ENCODE results near the gene YAF2. TPM values are rescaled to one million over a fixed set of nuclear protein-coding genes. Genes with fewer than 3 reads are reported as not detected.

The YAF2 gene
- total and polyA plus RNA-seq, 2 donors (not counting 3 experiments of a cell fraction or from before 2014, with no cell fraction given): 6.9 to 29.2 TPM

DNA sequence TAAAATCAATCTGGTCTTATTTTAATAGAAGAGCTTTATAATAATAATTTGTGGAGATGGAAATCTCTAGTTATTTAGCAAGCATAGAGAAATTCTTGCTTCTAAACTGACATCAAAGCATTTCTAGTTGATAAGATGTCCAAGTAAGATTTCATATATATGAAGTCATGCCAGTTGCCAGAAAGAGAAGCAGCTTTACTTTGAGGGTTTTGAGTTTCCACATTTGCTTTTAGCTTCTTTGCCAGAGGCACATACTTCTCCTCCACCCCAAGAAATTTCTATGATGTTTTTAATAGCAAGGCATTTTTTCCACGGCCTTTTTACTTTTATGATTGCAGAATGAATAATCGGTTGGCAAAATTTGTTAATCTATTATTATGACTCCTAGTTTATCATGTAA, 24.2 kb upstream of the YAF2 start:
- intact Hi-C loops (cut with micrococcal nuclease): loop anchor here (2.0 kb wide), 1 partner anchor 61 kb away; no protein-coding TSS in a partner anchor
- CTCF ChIA-PET: interaction anchor here (1.7 kb wide), 1 partner anchor 11 kb away, joined by 6 read pairs; no protein-coding TSS in a partner anchor
- H3K4me1 ChIP-seq (ENCODE audit: control insufficient read depth, extremely low read depth, insufficient read depth, low read length): no peaks in the 10 kb centered on the region
- no peak overlapping the region for H3K4me2 ChIP-seq (ENCODE audit: insufficient read depth, low read length)
- no peaks in the 10 kb centered on the region for H3K9me1 ChIP-seq (replicated peaks; ENCODE audit: control insufficient read depth, extremely low read depth, insufficient read depth, low read length)
- no peaks in the 10 kb centered on the region for H3K9me3 ChIP-seq (replicated peaks; ENCODE audit: control insufficient read depth, insufficient read depth, low read length)
- DNase-seq (ENCODE audit: low read depth, low spot score) (no peak), FAIRE-seq (no peak)
- POLR2A ChIA-PET: no interaction called here
- no peak overlapping the region for H3K4me3 ChIP-seq (replicated peaks in 1 of 3; ENCODE audit: insufficient read depth in 1 of 3, low read depth in 1 of 3, low read length in 3 of 3)
- no peak overlapping the region for H2AFZ ChIP-seq (ENCODE audit: low read depth, low read length)
- no peaks in the 10 kb centered on the region for H3K36me3 ChIP-seq (ENCODE audit: control insufficient read depth in 2 of 2, extremely low read depth in 1 of 2, insufficient read depth in 2 of 2, low read length in 2 of 2)
- dilution Hi-C loops (cut with MboI; ENCODE audit: extremely low pct_ligation_motif_present, low sequenced_read_pairs): no loop called here
- H3K79me2 ChIP-seq (ENCODE audit: control insufficient read depth, insufficient read depth, low read length): no peaks in the 10 kb centered on the region
- BruUV-seq (replicated peaks): no TSS peak
- H4K20me1 ChIP-seq (replicated peaks; ENCODE audit: control insufficient read depth, extremely low read depth, insufficient read depth, low read length): no peaks in the 10 kb centered on the region
- no peak overlapping the region for H3K9ac ChIP-seq (replicated peaks; ENCODE audit: extremely low read depth, insufficient read depth, low read length)
- no peak overlapping the region for H3K27ac ChIP-seq (ENCODE audit: insufficient read depth, low read depth, low read length)
- H3K27me3 ChIP-seq (ENCODE audit: control insufficient read depth in 2 of 2, insufficient read depth in 2 of 2, low read length in 2 of 2): no peaks in the 10 kb centered on the region
- TF ChIP-seq MYC (IDR thresholded peaks at IDR 0.05; ENCODE audit: low read depth, low read length): no peak
- TF ChIP-seq, protein P1, sequence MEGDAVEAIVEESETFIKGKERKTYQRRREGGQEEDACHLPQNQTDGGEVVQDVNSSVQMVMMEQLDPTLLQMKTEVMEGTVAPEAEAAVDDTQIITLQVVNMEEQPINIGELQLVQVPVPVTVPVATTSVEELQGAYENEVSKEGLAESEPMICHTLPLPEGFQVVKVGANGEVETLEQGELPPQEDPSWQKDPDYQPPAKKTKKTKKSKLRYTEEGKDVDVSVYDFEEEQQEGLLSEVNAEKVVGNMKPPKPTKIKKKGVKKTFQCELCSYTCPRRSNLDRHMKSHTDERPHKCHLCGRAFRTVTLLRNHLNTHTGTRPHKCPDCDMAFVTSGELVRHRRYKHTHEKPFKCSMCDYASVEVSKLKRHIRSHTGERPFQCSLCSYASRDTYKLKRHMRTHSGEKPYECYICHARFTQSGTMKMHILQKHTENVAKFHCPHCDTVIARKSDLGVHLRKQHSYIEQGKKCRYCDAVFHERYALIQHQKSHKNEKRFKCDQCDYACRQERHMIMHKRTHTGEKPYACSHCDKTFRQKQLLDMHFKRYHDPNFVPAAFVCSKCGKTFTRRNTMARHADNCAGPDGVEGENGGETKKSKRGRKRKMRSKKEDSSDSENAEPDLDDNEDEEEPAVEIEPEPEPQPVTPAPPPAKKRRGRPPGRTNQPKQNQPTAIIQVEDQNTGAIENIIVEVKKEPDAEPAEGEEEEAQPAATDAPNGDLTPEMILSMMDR (IDR thresholded peaks at IDR 0.05; ENCODE audit: extremely low read depth in 1 of 2, insufficient read depth in 1 of 2, low read depth in 1 of 2, low read length in 2 of 2): no peak
- TF ChIP-seq GATA2 (IDR thresholded peaks at IDR 0.05; ENCODE audit: insufficient read depth, insufficient read length, low read depth, low read length): no peak

- no TSS peak for BruUV-seq (replicated peaks)
- CTCF ChIA-PET: no interaction called here
- Histone ChIP-seq H3K9me3 (replicated peaks; ENCODE audit: control insufficient read depth, insufficient read depth, low read length) (no peaks in the 10 kb centered on the region), H3K9ac (replicated peaks; ENCODE audit: extremely low read depth, insufficient read depth, low read length) (no peak overlapping the region), H4K20me1 (replicated peaks; ENCODE audit: control insufficient read depth, extremely low read depth, insufficient read depth, low read length) (no peaks in the 10 kb centered on the region), H3K27ac (ENCODE audit: insufficient read depth, low read depth, low read length) (no peak overlapping the region), H3K4me2 (ENCODE audit: insufficient read depth, low read length) (no peak overlapping the region), H3K79me2 (ENCODE audit: control insufficient read depth, insufficient read depth, low read length) (no peaks in the 10 kb centered on the region), H3K36me3 (ENCODE audit: control insufficient read depth in 2 of 2, extremely low read depth in 1 of 2, insufficient read depth in 2 of 2, low read length in 2 of 2) (no peaks in the 10 kb centered on the region), H3K4me3 (replicated peaks in 1 of 3; ENCODE audit: insufficient read depth in 1 of 3, low read depth in 1 of 3, low read length in 3 of 3) (no peak overlapping the region), H2AFZ (ENCODE audit: low read depth, low read length) (no peak overlapping the region), H3K27me3 (ENCODE audit: control insufficient read depth in 2 of 2, insufficient read depth in 2 of 2, low read length in 2 of 2) (no peaks in the 10 kb centered on the region), H3K4me1 (ENCODE audit: control insufficient read depth, extremely low read depth, insufficient read depth, low read length) (no peaks in the 10 kb centered on the region), H3K9me1 (replicated peaks; ENCODE audit: control insufficient read depth, extremely low read depth, insufficient read depth, low read length) (no peaks in the 10 kb centered on the region)
- TF ChIP-seq POLR2AphosphoS5 (IDR thresholded peaks at IDR 0.05; ENCODE audit: insufficient read depth, low read depth, low read length) (no peak), FOS (IDR thresholded peaks at IDR 0.05; ENCODE audit: borderline replicate concordance, insufficient read depth, low read length) (no peak), EZH2 (IDR thresholded peaks at IDR 0.05; ENCODE audit: borderline replicate concordance, low read depth, low read length, severe bottlenecking) (no peak), POLR2A (IDR thresholded peaks at IDR 0.05; ENCODE audit: low read depth, low read length) (no peak), GATA2 (IDR thresholded peaks at IDR 0.05; ENCODE audit: insufficient read depth, insufficient read length, low read depth, low read length) (no peak), MAX (IDR thresholded peaks at IDR 0.05; ENCODE audit: insufficient read depth, insufficient read length) (no peak), JUN (IDR thresholded peaks at IDR 0.05; ENCODE audit: borderline replicate concordance, insufficient read depth, insufficient read length, low read depth) (no peak)
- TF ChIP-seq, protein P1 (IDR thresholded peaks at IDR 0.05; ENCODE audit: extremely low read depth in 1 of 2, insufficient read depth in 1 of 2, low read depth in 1 of 2, low read length in 2 of 2): no peak
- dilution Hi-C loops (cut with MboI; ENCODE audit: extremely low pct_ligation_motif_present, low sequenced_read_pairs) (no loop called here), intact Hi-C loops (cut with micrococcal nuclease) (loop anchor here (2.0 kb wide), 1 partner anchor 61 kb away; no protein-coding TSS in a partner anchor)
- DNase-seq (ENCODE audit: low read depth, low spot score) (no peak), FAIRE-seq (no peak)
- POLR2A ChIA-PET: interaction anchor here (0.6 kb wide), 1 partner anchor 19 kb away, joined by 13 read pairs; no protein-coding TSS in a partner anchor
These were observed 23.7 kb upstream of the YAF2 start for GRCh38 chr12:42261708-42262107.
